ENCODE data around the gene WNT3.
"Not testable (repeated sequence)": the region's sequence is repeated elsewhere in the genome, so short reads cannot be mapped to it uniquely, and the experiment has no call there.

The WNT3 gene

DNA sequence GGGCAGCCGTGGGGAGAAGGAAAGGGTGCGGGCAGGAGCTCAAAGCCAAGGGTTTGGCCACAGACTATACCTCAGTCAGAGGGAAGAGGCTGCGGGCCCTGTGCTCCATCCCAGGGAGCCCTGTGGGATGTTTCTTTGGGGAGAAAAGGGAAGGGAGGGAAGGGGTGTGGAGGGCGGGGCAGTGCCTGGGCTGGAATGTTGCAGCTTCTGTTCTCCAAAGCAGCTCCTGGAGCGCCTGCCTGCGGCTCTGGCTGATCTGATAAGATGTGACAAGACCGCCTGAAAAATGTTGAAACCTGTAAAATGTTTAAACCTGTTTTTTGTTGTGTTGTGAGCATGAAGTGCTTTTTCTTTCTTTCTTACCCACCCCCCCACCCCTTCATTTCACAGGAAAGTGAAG is 32.8 kb downstream of the WNT3 start:
- DNase-seq (ENCODE audit: low read depth), result no peak

DNA sequence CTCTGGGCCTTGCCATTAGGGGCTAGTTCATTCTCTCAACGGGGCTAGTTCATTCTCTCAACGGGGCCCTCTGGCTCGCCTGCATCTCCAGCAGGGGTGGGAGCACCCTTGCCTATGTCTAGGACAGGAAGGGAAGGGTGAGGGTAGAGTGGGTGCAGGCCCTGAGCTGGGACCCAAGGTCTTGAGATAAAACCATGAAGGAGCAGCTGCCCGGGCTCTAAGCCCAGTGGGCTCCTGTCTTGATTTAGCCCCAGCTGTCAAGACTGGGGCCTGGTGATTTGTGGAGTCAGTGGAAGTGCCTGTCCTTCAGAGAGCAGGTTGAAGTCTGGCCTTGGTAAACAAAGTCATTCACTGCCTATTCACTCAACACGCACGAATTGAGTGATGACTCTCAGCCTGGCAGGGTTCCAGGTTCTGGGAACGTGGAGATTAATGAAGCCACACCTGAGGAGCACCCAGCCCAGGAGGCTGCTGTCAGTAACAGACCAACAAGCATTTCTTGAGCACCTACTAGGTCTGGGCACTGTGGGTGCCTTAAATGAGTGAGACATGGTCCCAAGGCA is 35.4 kb downstream of the WNT3 start:
- no peak for DNase-seq (ENCODE audit: low read depth)

DNA sequence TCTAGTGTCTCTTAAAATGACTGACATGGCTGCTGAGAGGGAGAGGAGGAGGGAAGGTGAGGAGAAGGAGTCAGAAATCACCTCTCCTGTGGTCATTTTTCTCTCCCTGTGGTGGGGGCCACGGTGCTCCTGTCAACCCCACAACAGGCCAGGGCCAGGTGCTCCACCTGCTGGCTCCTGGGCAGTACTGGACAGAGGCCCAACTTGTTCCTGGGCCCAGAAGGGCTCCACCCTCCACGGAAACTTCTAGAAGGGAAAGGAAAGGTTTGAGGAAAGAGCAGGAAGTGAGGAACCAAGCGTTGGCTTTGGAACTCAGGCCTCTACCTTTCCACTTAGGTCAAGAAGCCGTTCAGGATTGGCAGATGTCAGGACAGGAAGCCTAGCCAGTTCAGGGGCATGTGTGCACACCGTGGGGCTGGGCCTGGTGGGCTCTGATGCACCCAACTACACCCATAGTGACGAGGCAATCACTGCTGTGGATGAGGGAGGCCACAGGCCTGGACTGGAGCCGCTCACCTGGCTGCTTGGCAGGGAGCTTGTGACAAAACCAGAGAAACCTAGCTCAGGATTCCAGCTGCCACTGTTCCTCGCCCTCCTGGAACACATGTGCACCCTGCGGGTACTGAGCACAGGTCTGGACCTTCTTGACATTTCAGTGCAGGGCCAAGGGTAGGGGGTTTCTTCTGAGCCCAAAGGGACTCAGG is 36.1 kb downstream of the WNT3 start:
- DNase-seq (ENCODE audit: low read depth), result no peak

DNA sequence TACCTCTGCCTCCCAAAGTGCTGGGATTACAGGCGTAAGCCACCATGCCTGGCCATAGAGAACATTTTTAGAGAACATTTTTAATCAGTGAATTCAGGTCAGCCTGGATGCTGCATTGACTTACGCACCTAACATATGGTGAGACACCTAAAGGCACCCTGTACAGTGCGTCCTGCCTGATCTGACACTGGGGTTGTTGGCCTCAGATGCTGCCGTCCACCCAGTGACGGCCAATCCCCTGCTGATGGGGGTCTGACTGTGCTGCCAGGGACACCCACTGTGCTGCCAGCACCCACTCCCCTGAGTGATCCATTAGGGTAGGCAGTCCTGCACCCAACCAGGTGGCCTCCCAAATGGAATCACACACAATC is 38.5 kb downstream of the WNT3 start:
- DNase-seq (ENCODE audit: low read depth), result no peak

DNA sequence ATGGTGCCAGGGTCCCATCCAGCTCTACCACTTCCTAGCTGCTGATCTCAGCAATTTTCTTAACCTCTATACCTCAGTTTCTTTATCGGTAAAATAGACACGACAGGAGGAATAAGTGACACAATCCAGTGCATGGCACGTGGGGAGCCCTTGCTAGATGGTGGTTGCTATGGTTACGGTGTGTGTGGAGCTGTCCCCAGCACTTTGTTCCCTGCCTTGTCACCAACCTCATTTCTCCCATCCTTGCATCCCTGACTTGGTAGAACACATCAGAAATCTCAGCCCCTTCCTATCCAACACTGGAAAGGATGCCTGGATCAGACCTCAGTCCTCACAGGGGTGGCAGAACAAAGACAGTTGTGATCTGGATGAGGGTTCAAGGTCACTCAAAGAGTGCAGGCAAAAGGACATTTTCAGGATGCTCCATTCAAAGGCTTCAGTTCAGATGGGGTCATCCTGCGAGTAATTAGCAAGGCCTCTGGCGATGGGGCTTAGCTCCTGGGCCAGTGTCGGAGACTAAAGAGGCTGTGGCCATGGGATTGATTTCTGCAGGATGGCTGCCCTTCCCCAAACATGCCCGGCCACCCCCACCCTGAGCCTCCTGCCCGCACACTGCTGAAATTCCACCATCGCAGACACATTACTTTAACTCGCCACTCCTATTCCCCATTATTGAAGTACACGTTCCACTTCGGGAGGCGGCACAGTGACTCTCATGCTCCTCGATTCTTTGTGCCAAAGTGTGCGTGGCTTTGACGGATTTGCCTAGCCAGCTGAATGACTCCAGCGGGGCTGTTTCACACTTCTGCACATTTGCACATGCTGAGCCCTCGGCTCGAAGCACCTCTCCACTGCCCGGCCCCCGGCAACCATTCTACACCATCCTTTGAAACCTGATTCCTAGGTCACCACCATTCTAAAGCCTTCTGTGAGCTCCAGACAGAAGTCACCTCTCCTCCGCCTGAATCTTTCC is 40.3 kb downstream of the WNT3 start:
- DNase-seq (ENCODE audit: low read depth), result no peak

DNA sequence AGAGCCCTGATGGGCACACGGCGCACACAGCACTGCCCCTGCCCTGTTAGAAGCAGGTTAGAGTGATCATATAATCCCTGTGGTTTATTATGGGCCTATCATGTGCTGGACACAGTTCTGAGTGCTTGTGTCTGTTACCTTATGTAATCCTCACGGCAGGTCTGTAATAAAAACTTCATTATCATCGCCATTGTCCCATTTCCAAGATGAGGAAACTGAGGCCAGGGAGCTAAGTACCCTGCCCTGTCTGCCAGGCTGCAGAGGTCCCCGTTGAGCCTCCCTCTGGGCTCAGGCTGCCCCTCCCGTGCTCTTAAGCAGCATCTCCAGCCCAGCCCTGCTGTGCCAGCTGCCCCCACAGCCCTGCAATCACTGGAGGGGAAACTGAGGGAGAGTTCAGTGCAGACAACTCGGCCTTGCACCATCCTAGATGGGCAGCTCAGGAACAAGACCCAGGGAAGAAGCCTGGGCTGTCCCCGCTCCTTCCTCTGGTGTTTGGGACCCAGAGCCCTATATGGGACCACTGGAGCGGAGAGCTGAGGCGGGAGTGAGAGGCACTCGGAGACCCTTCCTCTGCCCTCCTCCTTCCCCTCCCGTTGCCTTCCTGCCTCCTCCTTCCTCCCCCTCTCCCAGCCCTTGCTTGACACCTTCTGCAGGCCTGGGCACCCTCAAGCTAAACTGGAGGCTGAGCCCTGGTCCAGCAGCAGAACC is 42.0 kb downstream of the WNT3 start:
- no peak for DNase-seq (ENCODE audit: low read depth)

DNA sequence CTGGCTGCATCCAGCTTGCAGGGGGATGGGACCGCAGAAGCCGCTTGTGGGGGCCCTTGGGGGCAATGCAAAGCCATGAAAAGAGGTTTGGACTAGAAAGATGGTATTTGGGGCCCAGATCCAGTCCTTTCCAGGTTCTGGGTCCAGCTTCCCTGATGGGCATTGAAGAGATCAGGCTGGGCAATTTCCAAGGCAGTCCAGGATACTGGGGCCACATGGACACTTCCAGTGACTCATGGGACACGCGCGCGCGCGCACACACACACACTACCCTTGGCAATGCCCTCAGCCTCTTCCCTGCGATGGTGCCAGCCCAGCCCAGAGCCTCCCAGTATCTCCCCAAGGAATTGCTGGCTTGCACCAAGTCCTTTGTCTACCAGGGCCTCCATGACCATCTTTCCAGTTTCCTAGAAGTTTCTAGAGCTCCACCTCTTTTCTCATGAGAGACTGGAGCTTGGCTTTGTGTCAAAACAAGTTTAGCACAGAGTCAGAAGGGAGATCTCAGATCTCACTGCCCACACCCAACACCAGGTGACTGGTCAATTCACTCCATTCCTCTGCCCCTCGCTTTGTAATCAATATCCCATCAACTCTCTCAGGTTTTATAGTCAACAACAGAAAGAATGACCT is 44.3 kb downstream of the WNT3 start:
- no peak for DNase-seq (ENCODE audit: low read depth)

DNA sequence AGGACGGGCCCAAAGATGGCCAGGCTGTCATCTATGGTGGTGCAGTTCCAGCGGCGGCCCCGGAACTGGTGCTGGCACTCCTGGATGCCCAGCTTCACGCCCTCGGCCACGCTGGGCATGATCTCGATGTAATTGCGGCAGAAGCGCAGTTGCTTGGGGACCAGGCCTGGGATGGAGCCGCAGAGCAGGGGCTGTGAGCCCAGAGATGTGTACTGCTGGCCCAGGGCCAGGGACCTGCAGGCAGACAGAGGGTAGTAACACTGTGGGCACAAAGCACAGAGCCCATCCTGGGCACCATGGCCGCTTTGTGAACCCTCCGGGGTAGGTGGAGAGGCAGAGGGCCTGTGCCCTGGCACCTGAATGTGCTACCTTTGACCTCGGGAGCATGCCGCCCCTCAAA is 44.8 kb downstream of the WNT3 start:
- DNase-seq (ENCODE audit: low read depth), result no peak

DNA sequence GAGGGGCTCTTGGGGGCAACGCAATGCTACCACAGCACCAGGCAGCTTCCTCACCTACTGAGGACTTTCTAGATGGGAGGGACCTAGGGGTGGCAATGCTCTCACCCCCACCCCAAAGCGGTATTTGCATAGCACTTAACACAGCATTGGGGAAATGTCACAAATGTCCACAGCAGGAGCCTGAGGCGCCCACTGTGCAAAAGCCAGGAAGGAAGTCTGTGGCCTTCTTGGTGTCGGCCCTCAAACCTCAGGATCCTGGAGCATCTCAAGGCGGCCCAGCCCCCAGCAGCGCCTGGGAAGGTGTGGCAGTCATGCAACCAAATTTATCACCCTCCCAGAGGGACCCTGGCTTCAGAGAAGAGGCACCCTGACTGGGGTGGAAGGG is 45.3 kb downstream of the WNT3 start:
- no peak for DNase-seq (ENCODE audit: low read depth)

DNA sequence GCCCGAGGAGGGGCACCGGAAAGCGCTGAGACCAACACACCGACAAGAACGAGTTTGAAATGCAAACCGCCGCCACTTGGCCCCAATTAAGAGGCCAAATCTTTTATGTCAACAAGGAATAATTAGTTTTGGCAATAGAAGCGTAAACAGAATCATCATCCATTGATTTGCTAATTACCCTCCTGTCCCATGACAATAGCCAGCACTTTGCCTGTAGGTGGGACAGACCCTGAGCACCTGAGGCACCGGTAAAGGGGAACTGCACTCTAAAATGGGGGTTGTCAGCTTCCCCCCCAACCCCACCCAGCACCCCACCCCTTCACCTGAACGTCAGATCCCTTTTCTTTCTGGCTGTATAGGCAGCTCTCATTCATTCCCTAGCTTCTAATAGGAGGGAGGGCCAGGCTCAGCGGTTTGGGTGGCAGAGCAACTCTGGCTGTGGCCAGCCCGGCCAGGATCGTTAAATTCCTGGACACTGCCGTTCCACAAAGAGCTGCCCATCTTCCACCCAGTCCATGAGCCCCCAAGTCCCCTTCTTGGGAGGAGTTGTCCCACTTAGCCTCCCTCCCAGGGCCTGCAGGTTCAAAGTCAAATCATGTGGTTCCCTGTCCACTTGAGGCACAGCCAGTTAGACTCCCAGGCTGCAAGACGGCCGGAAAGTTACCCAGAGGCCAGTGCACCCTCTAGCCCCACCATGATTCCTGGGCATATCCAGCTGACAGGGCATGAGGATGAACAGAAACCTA is 45.8 kb downstream of the WNT3 start:
- DNase-seq (ENCODE audit: low read depth), result no peak

DNA sequence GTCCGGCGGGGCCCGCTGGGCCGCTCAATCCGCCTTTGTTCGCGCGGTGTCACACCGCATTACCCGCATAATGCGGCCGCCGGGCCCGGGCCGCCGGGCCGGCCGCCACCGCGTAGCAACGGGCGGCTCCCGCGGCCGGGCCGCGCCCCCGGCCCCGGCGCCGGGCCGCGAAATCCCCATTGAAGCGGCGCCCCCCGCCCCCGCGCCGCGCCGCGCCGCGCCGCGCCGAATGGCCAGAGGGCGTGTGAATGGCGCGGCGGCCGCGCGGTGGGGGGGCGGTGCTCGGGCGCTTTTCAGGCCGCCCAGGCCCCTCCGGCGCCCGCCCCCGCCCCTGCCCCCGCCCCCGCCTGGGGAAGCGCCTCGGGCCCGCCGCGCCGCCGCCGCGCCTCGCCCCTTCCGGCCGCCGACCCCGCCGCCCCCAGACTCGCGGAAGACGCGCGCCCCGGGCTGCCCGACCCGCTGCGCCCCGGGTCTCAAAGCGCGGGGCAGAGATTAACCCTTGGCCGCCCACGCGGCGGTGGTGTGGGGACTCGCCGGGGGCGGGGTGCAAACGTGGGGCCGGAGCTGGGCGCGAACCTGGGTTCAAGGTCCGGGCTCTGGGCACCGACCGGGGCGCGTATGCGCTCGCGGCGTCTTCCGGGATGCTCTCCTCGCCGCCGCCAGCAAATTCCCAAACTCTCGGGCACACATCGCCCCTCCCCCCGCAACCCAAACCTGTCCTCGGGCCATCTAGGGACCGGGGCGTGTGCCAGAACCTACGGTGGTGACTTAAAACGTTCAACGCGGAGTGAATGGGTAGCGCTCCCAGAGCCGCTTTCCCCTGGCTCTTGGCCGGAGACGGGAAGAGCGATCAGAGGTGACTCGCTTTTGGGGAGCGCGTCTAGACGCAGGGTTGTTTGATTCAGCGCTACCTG is 46.7 kb downstream of the WNT3 start:
- no peak for DNase-seq (ENCODE audit: low read depth)

DNA sequence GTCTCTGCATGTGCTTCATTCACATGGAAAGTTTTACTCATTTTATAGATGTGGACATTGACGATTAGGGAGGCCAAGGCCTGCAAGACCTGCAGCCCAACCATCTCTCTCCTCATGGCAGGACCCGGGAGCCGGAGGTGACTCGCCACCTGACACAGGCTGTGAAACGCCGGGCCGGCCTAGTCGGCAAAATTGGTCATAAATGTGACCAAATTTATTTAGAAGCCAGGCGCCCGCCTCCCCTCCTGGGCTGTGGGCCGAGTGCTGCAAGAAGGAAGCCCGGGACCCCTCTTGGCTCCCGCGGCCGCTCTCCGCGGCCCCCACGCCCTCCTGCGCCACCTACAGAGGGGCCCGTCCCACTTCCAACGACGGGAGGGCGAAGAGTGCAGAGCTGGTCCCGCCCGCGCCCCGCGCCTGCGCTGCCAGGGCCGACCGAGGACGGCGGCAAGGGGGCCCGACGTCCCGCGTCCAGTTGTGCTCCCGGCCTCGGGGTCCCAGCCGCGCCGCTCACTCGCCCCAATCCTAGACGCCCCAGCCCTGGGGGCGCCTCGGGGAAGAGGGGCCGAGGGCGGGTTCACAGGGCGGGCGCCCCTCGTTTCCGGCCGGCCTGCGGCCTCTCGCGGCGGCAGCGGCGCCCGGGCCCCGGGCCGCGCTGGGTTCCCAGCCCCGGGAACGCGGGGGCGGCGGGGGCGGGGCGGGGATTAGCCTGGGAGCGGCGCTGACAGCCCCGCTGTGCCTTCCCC is 47.5 kb downstream of the WNT3 start:
- no peak for DNase-seq (ENCODE audit: low read depth)

DNA sequence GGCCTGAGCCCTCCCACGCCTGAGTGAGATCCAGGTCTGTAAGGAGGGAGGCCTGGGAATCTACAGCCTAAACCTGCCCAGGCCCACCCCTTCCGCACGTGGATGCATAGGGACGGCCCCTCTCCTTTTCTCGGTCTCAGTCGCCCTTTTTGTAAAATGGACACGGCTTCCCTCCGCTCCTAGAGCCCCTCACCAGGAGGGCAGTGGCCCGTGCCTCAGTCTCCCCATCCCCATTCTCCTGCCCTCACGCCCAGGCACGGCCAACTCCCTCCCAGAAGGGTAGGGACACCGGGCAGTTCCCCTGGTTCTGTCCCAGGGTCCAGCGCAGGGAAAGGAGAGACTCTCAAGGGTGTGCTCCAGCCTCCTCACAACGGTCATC is 48.1 kb downstream of the WNT3 start:
- DNase-seq (ENCODE audit: low read depth), result no peak

DNA sequence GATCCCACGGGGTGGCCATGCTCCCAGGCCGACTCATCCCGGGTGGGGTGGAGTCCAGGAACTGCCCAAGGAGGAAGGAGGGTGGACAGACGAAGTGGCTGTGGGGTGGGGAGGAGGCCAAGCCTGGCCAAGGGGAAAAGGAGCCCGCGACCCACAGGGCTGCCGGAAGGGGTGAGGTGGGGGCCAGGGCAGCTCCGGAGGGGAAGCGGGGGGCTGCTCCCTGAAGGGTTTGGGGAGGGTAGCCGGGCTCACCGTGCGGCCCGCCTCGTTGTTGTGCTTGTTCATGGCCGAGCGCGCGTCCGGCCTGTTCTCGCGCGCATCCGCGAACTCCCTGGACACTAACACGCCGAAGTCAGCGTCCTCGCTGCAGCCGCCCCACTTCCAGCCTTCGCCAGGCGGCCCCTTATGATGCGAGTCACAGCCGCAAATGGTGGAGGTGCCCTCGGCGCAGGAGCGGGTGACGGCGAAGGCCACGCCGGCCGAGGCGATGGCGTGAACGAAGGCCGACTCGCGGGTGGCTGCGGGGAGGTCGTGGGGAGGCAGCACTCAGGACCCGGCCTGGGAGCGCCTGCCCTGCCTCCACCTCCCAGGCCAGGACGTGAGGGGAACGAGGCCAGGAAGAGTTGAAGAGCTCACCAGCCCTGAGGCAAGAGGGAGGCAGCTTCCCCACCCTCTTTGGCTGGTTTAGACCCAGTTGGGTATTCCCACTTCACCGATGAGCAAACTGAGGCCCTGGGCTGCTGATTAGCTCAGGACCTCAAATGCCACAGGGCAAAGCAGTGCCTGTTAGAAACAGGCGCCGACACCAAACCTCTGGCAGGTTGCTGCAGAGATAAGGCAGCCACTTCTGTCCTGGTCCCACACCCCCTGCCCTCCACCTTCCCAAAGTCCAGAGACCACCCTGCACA is 48.7 kb downstream of the WNT3 start:
- no peak for DNase-seq (ENCODE audit: low read depth)

DNA sequence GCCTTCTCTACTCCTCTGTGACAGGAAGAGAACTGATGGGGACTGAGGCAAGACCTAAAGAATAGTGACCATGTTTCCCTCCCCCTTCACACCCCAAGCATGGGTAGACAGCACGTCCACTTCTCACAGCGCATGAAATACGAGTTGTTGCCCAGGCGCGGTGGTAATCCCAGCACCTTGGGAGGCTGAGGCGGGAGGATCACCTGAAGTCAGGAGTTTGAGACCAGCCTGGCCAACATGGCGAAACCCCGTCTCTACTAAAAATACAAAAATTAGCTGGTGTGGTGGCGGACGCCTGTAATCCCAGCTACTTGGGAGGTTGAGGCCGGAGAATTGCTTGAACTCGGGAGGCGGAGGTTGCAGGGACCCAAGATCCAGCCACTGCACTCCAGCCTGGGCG is 49.6 kb downstream of the WNT3 start:
- not testable (repeated sequence) for DNase-seq (ENCODE audit: low read depth)

DNA sequence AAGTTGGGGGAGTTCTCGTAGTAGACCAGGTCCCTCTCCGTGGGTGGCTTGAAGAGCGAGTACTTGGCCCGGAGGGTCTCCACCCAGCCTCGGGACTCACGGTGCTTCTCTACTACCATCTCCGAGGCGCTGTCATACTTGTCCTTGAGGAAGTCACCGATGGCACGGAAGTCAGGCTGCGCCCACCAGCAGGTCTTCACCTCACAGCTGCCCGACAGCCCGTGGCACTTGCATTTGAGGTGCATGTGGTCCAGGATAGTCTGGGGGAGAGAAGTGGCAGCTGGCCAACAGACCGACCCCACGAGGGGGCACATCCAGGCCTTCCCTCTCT is 50.0 kb downstream of the WNT3 start:
- no peak for DNase-seq (ENCODE audit: low read depth)

DNA sequence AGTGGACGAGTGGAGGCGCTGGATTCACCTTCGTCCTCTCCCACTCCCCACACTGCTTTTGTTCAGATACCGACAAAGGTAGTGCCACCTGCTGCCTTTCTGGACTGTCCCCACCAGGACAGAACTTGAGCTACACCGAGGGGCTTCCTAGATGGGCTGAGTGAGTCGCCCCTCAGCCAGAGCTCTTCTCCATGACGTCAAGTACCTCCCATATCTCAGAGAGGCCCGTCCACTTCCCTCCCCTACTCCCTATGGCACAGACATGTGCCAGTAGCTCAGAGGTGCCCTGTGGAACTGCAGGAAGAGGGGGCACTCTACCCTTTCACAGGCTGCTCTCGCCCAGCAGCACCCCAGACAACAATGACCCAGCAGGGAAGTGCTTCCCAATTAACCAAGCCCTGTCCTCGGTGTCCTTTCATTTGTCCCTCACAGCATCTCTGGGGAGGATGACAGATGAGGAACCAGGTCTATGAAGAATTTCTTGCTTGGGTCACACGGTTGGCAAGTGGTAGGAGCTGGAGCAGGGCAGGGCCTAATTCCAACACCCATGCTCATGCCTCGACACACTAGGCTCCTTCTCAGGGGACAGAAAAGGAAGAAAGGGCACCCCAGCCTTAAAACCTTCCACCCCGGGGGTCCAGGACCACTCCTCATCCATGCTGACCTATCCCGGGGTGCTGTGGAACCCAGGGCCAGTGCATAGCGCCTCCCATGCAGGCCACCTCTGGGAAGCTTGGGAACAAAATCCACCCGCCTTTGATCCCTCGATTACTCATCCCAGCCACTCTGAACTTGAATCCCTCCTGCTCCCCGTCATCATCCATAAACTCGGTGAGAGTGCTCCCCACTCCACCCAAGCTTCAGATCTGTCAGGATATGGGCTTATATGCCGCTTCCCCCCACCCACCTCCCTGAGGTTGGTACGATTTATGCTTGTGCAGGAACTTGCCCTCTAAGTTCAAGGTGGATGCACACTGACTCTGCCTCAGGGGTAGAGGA is 51.7 kb downstream of the WNT3 start:
- DNase-seq (ENCODE audit: low read depth), result no peak

All from stimulated activated CD8-positive, alpha-beta memory T cell treated with anti-CD3 and anti-CD28 coated beads, Interleukin-15, amount 100 ng/mL, for 1 hour (primary cell).